GM10847 (cell line): ENCODE data around the gene ADARB2.

ENCODE experiments used
- POLR2A ChIP-seq: IDR thresholded peaks from 2 replicates; pipeline ENCODE4 v1.6.1; 2011; ENCODE audit not compliant: insufficient read length; ENCODE audit errors: extremely low read depth

Gene ADARB2

GRCh38 chr10:1595726-1596125 lies 141.6 kb downstream of the ADARB2 start:
- TF ChIP-seq POLR2A = no peak

DNA sequence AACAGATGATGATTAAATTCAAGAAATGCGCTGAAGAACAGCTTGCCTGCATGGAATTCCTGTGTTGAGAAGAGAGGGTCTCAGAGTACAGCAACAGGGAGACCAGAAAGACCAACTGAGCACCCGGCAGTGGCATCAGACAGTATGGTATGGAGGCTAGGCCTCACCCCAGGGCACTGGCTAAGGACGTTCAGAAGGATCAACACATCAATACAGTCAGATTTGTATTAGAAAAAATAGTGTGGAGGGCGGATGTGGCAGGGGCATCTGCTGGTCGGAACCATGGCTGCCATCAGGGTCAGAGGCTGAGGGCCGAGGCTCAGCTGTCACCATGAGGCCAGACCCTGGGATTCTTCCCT lies 142.1 kb downstream of the ADARB2 start:
- no peak for TF ChIP-seq POLR2A

GRCh38 chr10:1594372-1595241 lies 142.7 kb downstream of the ADARB2 start:
- no peak for TF ChIP-seq POLR2A

- no peak for TF ChIP-seq POLR2A
Observed at GRCh38 chr10:1591742-1592141, 145.6 kb downstream of the ADARB2 start.

GRCh38 chr10:1591045-1591444 lies 146.3 kb downstream of the ADARB2 start:
- TF ChIP-seq POLR2A = no peak

GRCh38 chr10:1589257-1589656 lies 148.1 kb downstream of the ADARB2 start:
- TF ChIP-seq POLR2A = no peak

DNA sequence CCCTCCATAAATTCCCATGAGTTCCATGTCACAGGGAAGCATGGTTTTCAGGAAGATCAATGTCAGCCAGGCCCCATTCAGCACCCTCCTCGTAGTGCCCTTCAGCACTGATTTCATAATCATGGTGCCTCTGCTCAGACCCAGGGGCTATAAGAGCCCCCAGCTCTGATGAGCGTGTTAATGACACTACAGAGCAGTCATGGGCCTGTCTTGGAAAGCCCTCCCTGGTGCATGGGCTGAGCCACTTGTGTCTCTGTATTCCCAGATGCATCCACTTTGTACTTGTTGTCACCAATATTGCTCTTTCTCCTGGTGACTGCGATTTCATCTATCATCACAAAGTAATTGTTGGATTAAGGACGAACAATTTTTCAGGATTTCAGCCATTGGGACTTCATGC lies 154.6 kb downstream of the ADARB2 start:
- TF ChIP-seq POLR2A = no peak

DNA sequence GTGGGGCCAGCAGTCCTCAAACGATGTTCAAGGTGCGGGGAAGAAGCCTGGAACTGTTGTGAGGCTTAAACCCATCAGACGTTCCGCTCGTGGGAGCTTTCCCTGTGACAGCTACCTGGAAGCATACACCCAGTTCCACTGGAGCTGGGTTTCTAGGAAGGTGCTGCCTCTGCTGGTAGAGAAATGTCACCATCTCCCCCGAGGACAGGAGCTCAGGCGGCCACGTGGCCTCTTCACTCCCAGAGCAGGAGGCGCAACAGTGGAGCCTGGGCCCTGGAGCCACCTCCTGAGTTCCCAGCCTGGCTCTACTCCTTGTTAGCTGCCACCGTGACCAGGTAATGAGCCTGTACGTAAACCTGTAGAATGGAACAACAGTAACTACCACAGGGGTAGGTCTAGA lies 156.1 kb downstream of the ADARB2 start:
- no peak for TF ChIP-seq POLR2A

- TF ChIP-seq POLR2A = no peak
Observed at GRCh38 chr10:1579671-1580070, 157.7 kb downstream of the ADARB2 start.

DNA sequence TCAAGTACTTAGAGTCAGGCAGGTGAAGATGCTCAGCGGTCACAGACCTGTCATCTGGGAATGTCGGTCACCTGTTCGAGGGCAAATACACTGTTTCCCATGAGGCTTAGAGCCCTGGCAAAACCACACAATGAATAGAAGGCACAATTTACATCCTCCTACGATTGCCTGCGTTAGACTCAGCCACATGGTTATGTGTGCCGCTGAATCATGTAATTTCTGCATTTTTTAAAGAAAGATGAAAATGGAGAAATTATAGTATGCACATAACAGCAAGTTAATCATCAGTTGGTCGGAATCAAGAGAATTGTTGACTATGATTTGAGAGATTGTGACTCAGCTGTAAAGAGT lies 158.2 kb downstream of the ADARB2 start:
- TF ChIP-seq POLR2A = no peak

DNA sequence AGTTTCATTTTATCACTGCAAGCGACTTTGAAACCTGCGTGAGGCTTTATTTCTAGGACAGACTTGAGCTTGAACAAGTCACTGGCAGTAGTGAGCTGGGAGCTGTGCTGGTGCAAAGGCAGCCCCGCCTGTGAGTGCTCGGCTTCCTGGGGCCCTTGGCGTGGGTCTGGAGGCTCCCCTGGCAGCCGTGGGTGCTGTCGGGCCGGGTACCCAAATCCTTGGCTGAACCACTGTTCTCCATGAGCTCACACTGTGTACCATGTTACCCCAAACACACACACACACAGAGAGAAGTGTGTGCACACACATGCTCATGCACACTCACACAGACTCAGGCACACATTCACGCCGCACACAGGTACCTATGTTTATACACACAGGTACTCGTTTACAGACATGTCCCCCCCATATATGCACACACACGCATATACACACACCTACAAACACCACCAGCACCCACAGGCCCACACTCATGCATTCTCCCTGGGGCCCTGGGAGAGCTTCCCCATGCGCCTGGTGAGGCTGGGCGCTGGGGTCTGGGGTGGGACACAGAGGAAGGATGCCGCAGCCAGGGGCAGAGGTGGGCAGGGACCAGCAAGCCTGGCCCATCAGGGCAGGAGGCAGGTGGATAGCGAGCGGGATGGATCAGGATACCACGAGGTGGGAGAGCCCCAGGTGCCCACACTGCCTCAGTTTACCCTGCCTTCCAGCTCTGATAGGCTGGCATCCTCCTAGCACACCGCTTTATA lies 158.8 kb downstream of the ADARB2 start:
- TF ChIP-seq POLR2A = no peak

GRCh38 chr10:1577945-1578344 lies 159.4 kb downstream of the ADARB2 start:
- TF ChIP-seq POLR2A = no peak

GRCh38 chr10:1577373-1577770 lies 160.0 kb downstream of the ADARB2 start:
- TF ChIP-seq POLR2A = no peak

DNA sequence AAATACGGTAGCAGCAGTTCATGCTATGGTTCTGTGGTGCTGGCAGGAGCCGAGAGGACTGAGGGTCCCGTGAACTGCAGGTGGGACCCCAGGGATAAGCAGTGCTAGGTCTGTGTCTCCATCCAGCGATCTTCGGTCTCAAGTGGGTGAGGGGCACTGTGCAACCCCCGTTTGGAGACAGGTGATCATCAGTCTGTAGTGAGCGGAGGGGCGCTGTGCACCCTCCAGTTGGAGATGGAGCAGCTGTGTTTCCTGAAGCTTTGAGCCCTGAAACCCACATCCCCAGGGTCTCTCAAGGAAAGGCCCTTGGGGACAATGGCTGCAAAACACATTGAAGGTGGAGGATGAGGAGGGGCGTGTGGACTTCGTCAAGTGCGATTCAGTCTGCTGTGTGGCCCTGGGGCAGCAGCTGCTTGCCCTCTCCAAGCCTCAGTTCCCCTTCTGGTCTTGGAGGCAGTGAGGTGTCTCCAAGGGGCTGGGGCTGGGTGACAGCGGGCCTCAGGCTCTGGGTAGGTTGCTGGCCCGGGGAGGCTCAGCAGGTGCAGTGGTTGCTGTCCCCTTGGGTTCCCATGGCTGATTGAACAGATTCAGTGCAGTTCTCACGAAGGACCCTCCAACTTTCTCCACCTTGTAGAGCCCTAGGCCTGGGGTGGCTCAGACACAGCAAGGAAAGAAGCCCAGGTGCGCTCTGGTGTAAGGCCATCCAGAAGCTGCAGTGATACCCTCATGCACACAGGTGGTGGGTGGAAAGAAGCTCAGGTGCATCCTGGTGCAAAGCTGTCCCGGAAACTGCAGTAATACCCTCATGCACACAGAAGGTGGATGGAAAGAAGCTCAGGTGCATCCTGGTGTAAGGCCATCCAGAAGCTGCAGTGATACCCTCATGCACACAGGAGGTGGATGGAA lies 160.6 kb downstream of the ADARB2 start:
- TF ChIP-seq POLR2A = no peak

DNA sequence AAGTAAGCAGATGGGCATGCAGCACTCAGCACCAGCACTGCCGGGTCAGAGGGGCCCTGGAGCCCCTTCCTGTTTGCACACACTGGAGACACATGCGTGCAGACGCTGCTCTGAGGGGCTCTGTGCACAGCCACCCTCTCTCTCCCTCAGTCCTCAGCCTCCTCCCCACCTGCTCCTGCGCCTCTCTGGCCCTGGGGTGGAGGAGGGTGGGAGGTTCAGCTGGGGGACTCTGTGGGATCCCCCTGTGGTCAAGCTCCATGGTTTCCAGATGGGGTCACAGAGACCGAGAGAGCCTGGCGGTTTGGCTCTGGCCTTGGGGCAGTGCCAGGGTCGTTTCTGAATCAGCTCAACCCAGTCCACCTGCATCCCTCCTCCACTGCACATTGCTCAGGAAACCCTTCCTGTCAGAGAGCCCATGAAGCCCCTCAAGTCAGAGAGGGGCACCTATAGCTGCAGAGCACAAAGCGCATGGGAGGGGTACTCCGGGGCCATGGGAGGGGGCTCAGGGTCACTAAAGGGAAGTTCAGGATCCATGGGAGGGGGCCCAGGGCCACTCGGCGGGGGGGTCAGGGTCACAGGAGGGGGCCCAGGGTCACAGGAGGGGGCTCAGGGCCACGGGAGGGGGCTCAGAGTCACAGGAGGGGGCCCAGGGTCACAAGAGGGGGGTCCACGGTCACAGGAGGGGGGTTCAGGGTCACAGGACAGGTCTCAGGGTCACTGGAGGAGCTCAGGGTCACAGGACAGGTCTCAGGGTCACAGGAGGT lies 161.7 kb downstream of the ADARB2 start:
- TF ChIP-seq POLR2A = no peak

DNA sequence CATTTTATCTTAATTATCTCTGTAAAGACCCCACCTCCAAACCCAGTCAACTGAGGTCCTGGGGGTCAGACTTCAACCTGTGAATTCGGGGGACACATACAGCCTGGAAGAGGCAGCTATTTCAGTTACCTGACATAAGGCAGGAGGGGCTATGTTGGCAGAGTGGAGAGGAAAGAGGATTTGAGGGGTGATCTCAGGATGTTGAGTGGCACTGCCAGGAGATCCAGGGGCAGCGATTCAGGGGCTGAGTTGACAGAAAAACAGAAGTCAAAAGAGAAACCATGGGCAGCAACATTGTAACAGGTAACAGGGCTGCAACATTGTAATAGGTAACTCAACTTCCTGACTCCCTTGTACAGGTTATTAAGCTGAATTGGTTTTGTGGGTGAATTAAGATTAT lies 162.6 kb downstream of the ADARB2 start:
- TF ChIP-seq POLR2A = no peak
